HepG2 (cell line): Measurements from ENCODE around the gene FBXL7. TPM values are rescaled to one million over a fixed set of nuclear protein-coding genes. Genes with fewer than 3 reads are reported as not detected.

Experiments used
- ATAC-seq: fragments of 200-7000 bp; cut with Tn5 transposase; 3 replicates; pipeline ENCODE4 v1.9.1; 2020; ENCODE audit warnings: mild to moderate bottlenecking, moderate library complexity
- BruUV-seq: library from RNA; stranded (reverse); fragments of 400-500 nt; replicated peaks from 2 replicates; lab custom pipeline; 2021; lab: Mats Ljungman, UMichigan
- CTCF ChIA-PET: fragments of 300-600 bp; formaldehyde crosslinking; extraction: SDS; loops from one replicate; lab custom pipeline; 2021; ENCODE audit warnings: low total read pairs, inconsistent platforms, low intra/inter-chr PET ratio; lab: Yijun Ruan, JAX
- POLR2A ChIA-PET: fragments of 350-600 bp; sonication (Branson Sonifier 250); formaldehyde crosslinking; loops from one replicate; lab custom pipeline; 2020; ENCODE audit warnings: antibody characterized with exemption, inconsistent platforms; lab: Yijun Ruan, JAX
- DNase-seq: peaks from one replicate; pipeline ENCODE4 v3.0.0-alpha.2; 2015; ENCODE audit warnings: low spot score
- FAIRE-seq: peaks from 3 replicates; lab custom pipeline; 2011; peaks lifted over from hg19 to GRCh38; lab: Jason Lieb, UNC
- H2AFZ ChIP-seq: one replicate; pipeline ENCODE4 v1.6.1; 2011; ENCODE audit warnings: low read length, inconsistent platforms
- H3K27ac ChIP-seq: fragments of 300-600 bp; 3 replicates; pipeline ENCODE4 v1.8.0; 2011; ENCODE audit warnings: mixed run types, mild to moderate bottlenecking, mixed read lengths, low read length, inconsistent platforms; ENCODE audit not compliant: insufficient read depth; ENCODE audit errors: extremely low read length
- H3K27me3 ChIP-seq, 2 experiments: fragments of 200-600 bp in 1 of 2; 2 replicates in 1 of 2; 3 replicates in 1 of 2; pipeline versions ENCODE4 v1.6.0 to v1.8.0; 2011; ENCODE audit warnings: low read length in 2 of 2, mild to moderate bottlenecking in 2 of 2, moderate library complexity in 2 of 2, inconsistent platforms in 1 of 2; ENCODE audit not compliant: insufficient read depth in 2 of 2, control insufficient read depth in 1 of 2
- H3K36me3 ChIP-seq, 2 experiments: fragments of 200-600 bp in 1 of 2; replicated peaks in 1 of 2; 2 replicates in 1 of 2; 3 replicates in 1 of 2; pipeline versions ENCODE4 v1.5.1 to v1.8.0; 2011; ENCODE audit warnings: low read length in 2 of 2, inconsistent platforms in 1 of 2; ENCODE audit not compliant: insufficient read depth in 2 of 2, control insufficient read depth in 1 of 2
- H3K4me1 ChIP-seq: 2 replicates; pipeline ENCODE4 v1.5.1; 2012; ENCODE audit warnings: low read length, inconsistent platforms; ENCODE audit not compliant: insufficient read depth
- H3K4me2 ChIP-seq: 2 replicates; pipeline ENCODE4 v1.6.0; 2011; ENCODE audit warnings: low read depth, low read length, inconsistent platforms
- H3K4me3 ChIP-seq, 3 experiments: fragments of 200-600 bp in 1 of 3; sonication (generic), shearing (Covaris generic) in 1 of 3; replicated peaks in 1 of 3; 2 replicates each; pipeline ENCODE4 v1.5.1; 2011 to 2016; ENCODE audit warnings: low read length in 3 of 3, inconsistent platforms in 2 of 3, low read depth in 2 of 3, mild to moderate bottlenecking in 2 of 3, control low read depth in 1 of 3, mixed read lengths in 1 of 3; ENCODE audit not compliant: insufficient read depth in 1 of 3
- H3K79me2 ChIP-seq: one replicate; pipeline ENCODE4 v1.6.1; 2011; ENCODE audit warnings: low read length, inconsistent platforms; ENCODE audit not compliant: insufficient read depth
- H3K9ac ChIP-seq: 2 replicates; pipeline ENCODE4 v1.6.0; 2011; ENCODE audit warnings: mild to moderate bottlenecking, low read depth, low read length, inconsistent platforms; ENCODE audit not compliant: insufficient read depth
- H3K9me3 ChIP-seq: 2 replicates; pipeline ENCODE4 v1.5.1; 2012; ENCODE audit warnings: mild to moderate bottlenecking, low read length
- H4K20me1 ChIP-seq: 2 replicates; pipeline ENCODE4 v1.6.0; 2011; ENCODE audit warnings: inconsistent platforms, mild to moderate bottlenecking, low read length, moderate library complexity; ENCODE audit not compliant: insufficient read depth
- ATF7 ChIP-seq, 2 experiments: fragments of 450-650 bp in 1 of 2; sonication (generic) in 1 of 2; formaldehyde crosslinking in 1 of 2; IDR thresholded peaks; 2 replicates each; pipeline versions ENCODE4 v1.4.0 to v1.6.1; 2016 to 2020; ENCODE audit warnings: antibody characterized with exemption in 1 of 2, mild to moderate bottlenecking in 1 of 2, missing genetic modification reagents in 1 of 2
- FOXA1 ChIP-seq, 2 experiments: fragments of 450-650 bp in 1 of 2; sonication (generic) in 1 of 2; formaldehyde crosslinking in 1 of 2; IDR thresholded peaks; 2 replicates each; pipeline versions ENCODE4 v1.4.0 to v1.6.1; 2016 to 2020; ENCODE audit warnings: missing genetic modification reagents in 1 of 2
- GTF3A ChIP-seq: sonication (generic); formaldehyde crosslinking; conservative IDR thresholded peaks from 2 replicates; pipeline ENCODE4 v1.4.0; 2020; ENCODE audit warnings: mild to moderate bottlenecking, missing genetic modification reagents
- HOXA3 ChIP-seq: sonication (generic); formaldehyde crosslinking; IDR thresholded peaks from 2 replicates; pipeline ENCODE4 v1.5.0; 2020; ENCODE audit warnings: missing genetic modification reagents
- NFKBIZ ChIP-seq: IDR thresholded peaks from 2 replicates; pipeline ENCODE4 v1.6.1; 2018; ENCODE audit warnings: missing genetic modification reagents, missing compliant biosample characterization
- YEATS2 ChIP-seq: sonication (generic); formaldehyde crosslinking; IDR thresholded peaks from 2 replicates; pipeline ENCODE4 v1.4.0; 2020; ENCODE audit warnings: missing genetic modification reagents, borderline replicate concordance
- ZFP82 ChIP-seq: sonication (generic); formaldehyde crosslinking; IDR thresholded peaks from 2 replicates; pipeline ENCODE4 v1.5.1; 2020; ENCODE audit warnings: mild to moderate bottlenecking, missing genetic modification reagents, borderline replicate concordance
- ZFYVE20 ChIP-seq: sonication (generic); formaldehyde crosslinking; IDR thresholded peaks from 2 replicates; pipeline ENCODE4 v1.8.0; 2023; ENCODE audit warnings: low read depth, mild to moderate bottlenecking, moderate library complexity, missing genetic modification reagents, borderline replicate concordance
- ZNF20 ChIP-seq: sonication (generic); formaldehyde crosslinking; IDR thresholded peaks from 2 replicates; pipeline ENCODE4 v1.4.0; 2020; ENCODE audit warnings: mild to moderate bottlenecking, moderate library complexity, missing genetic modification reagents
- ZNF333 ChIP-seq: sonication (generic); formaldehyde crosslinking; IDR thresholded peaks from 2 replicates; pipeline ENCODE4 v1.4.0; 2020; ENCODE audit warnings: mild to moderate bottlenecking, missing genetic modification reagents, borderline replicate concordance
- ZNF672 ChIP-seq: sonication (generic); formaldehyde crosslinking; IDR thresholded peaks from 2 replicates; pipeline ENCODE4 v1.8.1; 2022; ENCODE audit warnings: missing genetic modification reagents
- ZNF782 ChIP-seq: sonication (generic); formaldehyde crosslinking; IDR thresholded peaks from 2 replicates; pipeline ENCODE4 v1.4.0; 2020; ENCODE audit warnings: missing genetic modification reagents, mild to moderate bottlenecking, borderline replicate concordance
- in situ Hi-C: cut with HindIII; loops from 2 replicates; pipeline ENCODE4 v1.10.0; 2017; ENCODE audit warnings: low pct_unique_long_range_greater_than_20kb; ENCODE audit not compliant: extremely low pct_ligation_motif_present
- intact Hi-C: fragments of 100-400 bp; cut with micrococcal nuclease; formaldehyde crosslinking; loops from one replicate; pipeline ENCODE4 v1.10.0; 2022; ENCODE audit not compliant: unreplicated experiment
- polyA plus RNA-seq, 8 experiments: library from polyadenylated mRNA; depleted of rRNA in 3 of 8; stranded (reverse) in 7 of 8; unstranded in 1 of 8; fragments of >200 nt; fragmentation: Illumina TruSeq in 4 of 8; extraction: Trizol in 4 of 8; gene quantifications; 2 replicates each; pipeline versions ENCODE4 v1.2.1 to v1.2.3, GENCODE V29; 2011 to 2016; ENCODE audit warnings: low read depth in 4 of 8, missing spikeins in 1 of 8, mixed read lengths in 1 of 8; ENCODE audit not compliant: insufficient read depth in 1 of 8
- total RNA-seq, 5 experiments: library from RNA; depleted of rRNA; stranded (reverse); fragments of >200 nt; fragmentation: Illumina TruSeq; extraction: Trizol; gene quantifications; 2 replicates each; pipeline ENCODE4 v1.2.3, GENCODE V29; 2016; ENCODE audit warnings: low read depth in 1 of 5
- TF ChIP-seq, protein P1 (sequence below): sonication (generic); formaldehyde crosslinking; IDR thresholded peaks from 2 replicates; pipeline ENCODE4 v1.5.0; 2020; ENCODE audit warnings: mild to moderate bottlenecking, missing genetic modification reagents

Gene FBXL7
- total and polyA plus RNA-seq, 2 of the 13 experiments (the other 11 are each of a cell fraction or from before 2014, with no cell fraction given): 0.07 TPM; not detected in 1

DNA sequence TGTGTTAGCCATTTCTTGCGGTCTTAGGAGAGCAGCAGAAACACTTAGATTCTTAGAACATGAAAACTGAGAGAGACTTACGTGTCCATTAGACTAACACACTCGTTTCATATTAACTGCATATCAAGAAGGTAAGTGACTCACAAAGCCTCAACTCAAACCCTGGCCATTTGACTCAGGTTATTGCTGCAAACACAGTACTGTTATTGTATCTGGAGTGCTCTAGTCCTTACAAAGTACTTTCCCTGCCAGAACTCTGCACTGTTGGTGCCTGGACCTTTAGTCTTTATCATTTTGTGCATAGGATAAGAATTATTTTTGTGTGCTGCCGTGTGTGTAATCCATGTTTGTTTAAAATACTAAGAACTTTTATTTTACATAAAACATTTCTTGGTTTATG is 155.7 kb downstream of the FBXL7 start (continued):
- TF ChIP-seq ZNF672 (CRISPR knock-in tag): no peak
- TF ChIP-seq NFKBIZ (CRISPR knock-in tag): no peak
- no peak for TF ChIP-seq YEATS2
- TF ChIP-seq ZNF782 (CRISPR knock-in tag): no peak
- TF ChIP-seq ZNF333 (CRISPR knock-in tag): no peak
- TF ChIP-seq ATF7 (IDR thresholded peaks at IDR 0.05): no peak
- TF ChIP-seq ATF7 (CRISPR knock-in tag; IDR thresholded peaks at IDR 0.05): no peak

DNA sequence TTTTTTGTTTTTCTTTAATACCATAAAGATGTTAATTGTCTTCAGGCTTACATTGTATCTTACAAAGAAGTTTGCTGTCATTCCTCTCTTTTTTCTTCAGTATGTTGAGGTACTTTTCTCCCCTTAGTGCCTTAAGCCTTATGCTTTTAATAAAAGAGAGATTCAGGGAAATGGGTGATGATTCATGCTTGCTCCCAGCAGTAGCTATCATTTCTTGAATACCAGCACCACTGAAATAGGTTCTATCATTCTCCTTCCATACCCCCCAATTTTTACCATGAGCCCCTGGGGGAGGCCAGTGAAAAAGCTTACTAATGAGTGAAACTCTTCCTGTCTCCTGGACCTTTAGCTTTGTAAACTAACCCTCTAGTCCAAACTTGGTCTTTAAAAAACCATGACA is 165.0 kb downstream of the FBXL7 start:
- FAIRE-seq (no peak), ATAC-seq (no peak)
- BruUV-seq: no TSS peak

More for the DNA sequence above, 165.0 kb downstream of the FBXL7 start:
- Histone ChIP-seq H3K36me3 (no peaks in the 10 kb centered on the region), H3K9me3 (no peaks in the 10 kb centered on the region), H2AFZ (no peak overlapping the region), H3K79me2 (no peaks in the 10 kb centered on the region), H3K4me2 (no peak overlapping the region), H3K9ac (no peak overlapping the region), H4K20me1 (no peaks in the 10 kb centered on the region), H3K4me3 (no peak overlapping the region), H3K27ac (no peak overlapping the region), H3K27me3 (no peaks in the 10 kb centered on the region), H3K4me1 (no peaks in the 10 kb centered on the region)
- DNase-seq: no peak
- in situ Hi-C loops (no loop called here), intact Hi-C loops (no loop called here)
- POLR2A ChIA-PET: no interaction called here
- TF ChIP-seq ZFYVE20 (CRISPR knock-in tag) (no peak), ZNF20 (CRISPR knock-in tag) (no peak), ZFP82 (CRISPR knock-in tag) (no peak), HOXA3 (no peak), GTF3A (CRISPR knock-in tag) (no peak), FOXA1 (IDR thresholded peaks at IDR 0.05) (no peak), FOXA1 (CRISPR knock-in tag; IDR thresholded peaks at IDR 0.05) (no peak)
- TF ChIP-seq, protein P1, sequence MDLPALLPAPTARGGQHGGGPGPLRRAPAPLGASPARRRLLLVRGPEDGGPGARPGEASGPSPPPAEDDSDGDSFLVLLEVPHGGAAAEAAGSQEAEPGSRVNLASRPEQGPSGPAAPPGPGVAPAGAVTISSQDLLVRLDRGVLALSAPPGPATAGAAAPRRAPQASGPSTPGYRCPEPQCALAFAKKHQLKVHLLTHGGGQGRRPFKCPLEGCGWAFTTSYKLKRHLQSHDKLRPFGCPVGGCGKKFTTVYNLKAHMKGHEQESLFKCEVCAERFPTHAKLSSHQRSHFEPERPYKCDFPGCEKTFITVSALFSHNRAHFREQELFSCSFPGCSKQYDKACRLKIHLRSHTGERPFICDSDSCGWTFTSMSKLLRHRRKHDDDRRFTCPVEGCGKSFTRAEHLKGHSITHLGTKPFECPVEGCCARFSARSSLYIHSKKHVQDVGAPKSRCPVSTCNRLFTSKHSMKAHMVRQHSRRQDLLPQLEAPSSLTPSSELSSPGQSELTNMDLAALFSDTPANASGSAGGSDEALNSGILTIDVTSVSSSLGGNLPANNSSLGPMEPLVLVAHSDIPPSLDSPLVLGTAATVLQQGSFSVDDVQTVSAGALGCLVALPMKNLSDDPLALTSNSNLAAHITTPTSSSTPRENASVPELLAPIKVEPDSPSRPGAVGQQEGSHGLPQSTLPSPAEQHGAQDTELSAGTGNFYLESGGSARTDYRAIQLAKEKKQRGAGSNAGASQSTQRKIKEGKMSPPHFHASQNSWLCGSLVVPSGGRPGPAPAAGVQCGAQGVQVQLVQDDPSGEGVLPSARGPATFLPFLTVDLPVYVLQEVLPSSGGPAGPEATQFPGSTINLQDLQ (CRISPR knock-in tag): no peak
- CTCF ChIA-PET: no interaction called here
